Spleen (tissue), 11 donors: ENCODE data around the gene DNM2. TPM values are rescaled to one million over a fixed set of nuclear protein-coding genes. Genes with fewer than 3 reads are reported as not detected.

Experiments
- DNase-seq: peaks from one replicate; pipeline ENCODE4 v3.0.0-alpha.2; 2020
- H3K27ac ChIP-seq, 8 donors: fragments of 200-600 bp; sonication (generic) in 7 of 8; 1 replicate in 4 of 8; 2 replicates in 4 of 8; pipeline versions ENCODE4 v1.5.0 to v1.8.0; 2016 to 2021; ENCODE audit warnings: inconsistent platforms in 4 of 8, mild to moderate bottlenecking in 4 of 8, moderate library complexity in 1 of 8
- H3K27me3 ChIP-seq, 7 donors: fragments of 200-600 bp; sonication (generic) in 6 of 7; replicated peaks in 1 of 7; 1 replicate in 4 of 7; 2 replicates in 3 of 7; pipeline versions ENCODE4 v1.5.0 to v1.8.0; 2016 to 2021; ENCODE audit warnings: inconsistent platforms in 3 of 7, mild to moderate bottlenecking in 1 of 7
- H3K36me3 ChIP-seq, 6 donors: fragments of 200-600 bp; sonication (generic) in 5 of 6; 1 replicate in 4 of 6; 2 replicates in 2 of 6; pipeline versions ENCODE4 v1.5.0 to v1.8.0; 2016 to 2021; ENCODE audit warnings: inconsistent platforms in 2 of 6
- H3K4me1 ChIP-seq, 6 donors: fragments of 200-600 bp; sonication (generic) in 5 of 6; 1 replicate in 3 of 6; 2 replicates in 3 of 6; pipeline versions ENCODE4 v1.5.0 to v1.8.0; 2016 to 2021; ENCODE audit warnings: inconsistent platforms in 3 of 6
- H3K4me3 ChIP-seq, 8 donors: fragments of 200-600 bp; sonication (generic) in 7 of 8; 1 replicate in 4 of 8; 2 replicates in 4 of 8; pipeline versions ENCODE4 v1.5.0 to v1.8.0; 2016 to 2021; ENCODE audit warnings: inconsistent platforms in 4 of 8, mild to moderate bottlenecking in 4 of 8, moderate library complexity in 2 of 8
- H3K9me3 ChIP-seq, 8 donors: fragments of 200-600 bp; sonication (generic) in 7 of 8; 1 replicate in 4 of 8; 2 replicates in 4 of 8; pipeline versions ENCODE4 v1.5.0 to v1.8.0; 2016 to 2021; ENCODE audit warnings: inconsistent platforms in 4 of 8
- CTCF ChIP-seq, 11 experiments: fragments of 200-600 bp in 7 of 11; fragments of 450-650 bp in 4 of 11; sonication (generic) in 4 of 11; IDR thresholded peaks in 8 of 11; conservative IDR thresholded peaks in 3 of 11; 1 replicate in 7 of 11; 2 replicates in 4 of 11; pipeline versions ENCODE4 v1.4.0 to v1.8.0; 2016 to 2021; ENCODE audit warnings: antibody characterized with exemption in 11 of 11, inconsistent platforms in 4 of 11, mild to moderate bottlenecking in 1 of 11
- POLR2A ChIP-seq, 3 donors: fragments of 450-650 bp; IDR thresholded peaks; one replicate each; pipeline ENCODE4 v1.5.1; 2017; ENCODE audit warnings: antibody characterized with exemption in 3 of 3, mild to moderate bottlenecking in 1 of 3
- POLR2AphosphoS5 ChIP-seq, 3 donors: sonication (generic); formaldehyde crosslinking; IDR thresholded peaks; one replicate each; pipeline ENCODE4 v1.5.1; 2017; ENCODE audit warnings: antibody characterized with exemption in 3 of 3
- WGBS, 5 donors: extraction: QIAGEN DNeasy Blood & Tissue Kit in 3 of 5; methylation state at CpG; one replicate each; pipeline versions ENCODE4 v1.1.5 to v1.1.7; 2013 to 2018; 5-methylcytosine and 5-hydroxymethylcytosine counted together
- intact Hi-C: fragments of 100-400 bp; cut with DNase I; formaldehyde crosslinking; loops from one replicate; pipeline ENCODE4 v1.15.0; 2023; ENCODE audit warnings: low total_unique reads
- polyA plus RNA-seq, 3 donors: library from polyadenylated mRNA; stranded (reverse); fragments of 200-250 nt; gene quantifications; one replicate each; pipeline ENCODE4 v1.2.1, GENCODE V29; 2013
- total RNA-seq, 7 donors: library from RNA; depleted of rRNA in 3 of 7; stranded (reverse); fragments of >200 nt in 3 of 7; fragmentation: NEBNext Ultra II Directional in 4 of 7; extraction: Animal tissue kit (Norgen Biotek cat#: 25700) in 4 of 7; gene quantifications; one replicate each; pipeline versions ENCODE4 v1.1.0 to v1.2.1, GENCODE V29; 2016 to 2021
- donor health status: healthy with polysubstance abuse.
- donor health status: DM: no; HTN: no; CAD: no; lungs with moderate emphysema.
- donor health status: DM: no; HTN: no; CAD: no.
- donor health status: Bipolar disorder and iron deficiency.
- donor health status: healthy.
- donor health status: DM: no; HTN: no; CAD: no.
- donor health status: DM: yes; HTN: yes; CAD: no.

Gene DNM2
- total and polyA plus RNA-seq, 10 donors = 57.1 to 298 (median 193) TPM

DNA sequence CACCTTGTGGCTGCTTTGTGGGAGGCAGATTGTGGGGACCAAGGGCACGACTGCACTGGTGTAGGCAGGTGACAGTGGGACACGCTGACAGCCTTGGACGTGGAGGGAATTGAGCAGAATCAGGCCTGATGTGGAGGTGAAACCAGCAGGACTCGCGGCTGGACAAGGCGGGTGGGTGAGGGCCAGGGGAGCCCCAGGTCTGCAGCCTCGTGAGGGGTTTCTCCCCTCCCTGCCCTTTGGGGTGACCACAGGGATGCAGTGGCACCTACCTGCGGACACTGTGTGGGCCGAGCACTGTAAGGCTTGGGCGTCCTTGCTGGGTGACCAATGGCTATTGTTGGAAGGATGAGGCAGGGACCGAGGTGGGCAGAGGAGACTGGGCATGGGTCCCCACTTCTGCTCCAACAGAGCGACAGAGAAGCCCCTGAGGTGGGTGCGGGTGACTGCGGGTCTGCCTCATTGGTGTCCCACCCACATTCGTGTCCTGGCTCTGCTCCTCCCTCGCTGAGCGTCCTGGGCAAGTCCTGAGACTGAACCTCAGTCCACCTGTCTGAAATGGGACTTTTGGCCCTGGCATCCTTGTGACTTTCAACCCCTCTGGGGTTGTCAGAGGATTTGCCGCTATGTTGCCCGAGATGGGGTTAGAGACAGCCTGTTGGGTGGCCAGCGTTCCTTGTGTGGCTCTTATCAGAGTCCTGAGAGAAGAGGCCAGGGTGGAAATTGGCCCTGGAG lies 30.5 kb downstream of the DNM2 start:
- Histone ChIP-seq H3K36me3 (no peaks in the 10 kb centered on the region), H3K4me1 (peaks cover 47 to 100% (median 94%) of the 10 kb centered on the region in 6 donors), H3K4me3 (no peak overlapping the region), H3K27ac (peak overlapping the region; percentile 35 to 92 (median 66)), H3K27me3 (no peaks in the 10 kb centered on the region), H3K9me3 (no peaks in the 10 kb centered on the region)
- 84 to 94% (median 91%) methylated on average over 19 to 20 of the region's 20 CpGs for WGBS, 5 donors
- TF ChIP-seq CTCF (IDR thresholded peaks at IDR 0.05 in 8 of 11, conservative IDR thresholded peaks at IDR 0.05 in 3 of 11) = no peak
- no peak for TF ChIP-seq POLR2A (IDR thresholded peaks at IDR 0.05)
- no peak for TF ChIP-seq POLR2AphosphoS5 (IDR thresholded peaks at IDR 0.05)
- no peak for DNase-seq
- intact Hi-C loops = no loop called here

DNA sequence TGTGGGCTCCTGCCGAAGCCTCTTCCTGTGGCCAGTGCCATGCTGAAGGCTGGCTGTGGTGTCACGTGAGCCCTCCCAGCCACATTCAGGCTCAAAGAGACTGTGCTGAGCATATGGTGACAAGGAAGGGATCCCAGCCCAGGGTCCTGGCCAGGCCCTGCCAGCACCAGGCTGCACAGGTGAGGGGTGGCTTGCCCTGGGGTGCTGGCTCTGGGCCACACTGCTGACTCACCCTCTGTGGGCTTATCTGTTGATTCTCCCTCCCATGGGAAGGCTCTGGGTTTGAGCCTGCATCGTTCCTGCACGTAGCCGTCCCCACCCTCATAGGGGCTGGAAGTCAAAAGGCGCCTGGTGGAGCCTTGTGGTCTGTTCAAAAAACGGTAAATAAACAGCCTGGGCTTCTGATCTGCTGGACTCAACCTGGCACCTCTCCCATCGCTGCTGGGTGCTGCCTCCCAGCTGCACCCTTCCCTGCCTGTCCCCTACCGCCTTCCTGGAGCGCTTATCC lies 31.1 kb downstream of the DNM2 start:
- TF ChIP-seq POLR2A (IDR thresholded peaks at IDR 0.05) (no peak), POLR2AphosphoS5 (IDR thresholded peaks at IDR 0.05) (peak in 1 of 3 donors; percentile 39)
- no peak for DNase-seq
- Histone ChIP-seq H3K27me3 (no peaks in the 10 kb centered on the region), H3K9me3 (no peaks in the 10 kb centered on the region), H3K27ac (peak overlapping the region; percentile 35 to 92 (median 66)), H3K4me1 (peaks cover 45 to 100% (median 93%) of the 10 kb centered on the region in 6 donors), H3K36me3 (no peaks in the 10 kb centered on the region), H3K4me3 (no peak overlapping the region)
- 50 to 57% (median 54%) methylated on average over 10 of the region's 10 CpGs for whole genome bisulfite sequencing, 5 donors
- intact Hi-C loops = no loop called here

DNA sequence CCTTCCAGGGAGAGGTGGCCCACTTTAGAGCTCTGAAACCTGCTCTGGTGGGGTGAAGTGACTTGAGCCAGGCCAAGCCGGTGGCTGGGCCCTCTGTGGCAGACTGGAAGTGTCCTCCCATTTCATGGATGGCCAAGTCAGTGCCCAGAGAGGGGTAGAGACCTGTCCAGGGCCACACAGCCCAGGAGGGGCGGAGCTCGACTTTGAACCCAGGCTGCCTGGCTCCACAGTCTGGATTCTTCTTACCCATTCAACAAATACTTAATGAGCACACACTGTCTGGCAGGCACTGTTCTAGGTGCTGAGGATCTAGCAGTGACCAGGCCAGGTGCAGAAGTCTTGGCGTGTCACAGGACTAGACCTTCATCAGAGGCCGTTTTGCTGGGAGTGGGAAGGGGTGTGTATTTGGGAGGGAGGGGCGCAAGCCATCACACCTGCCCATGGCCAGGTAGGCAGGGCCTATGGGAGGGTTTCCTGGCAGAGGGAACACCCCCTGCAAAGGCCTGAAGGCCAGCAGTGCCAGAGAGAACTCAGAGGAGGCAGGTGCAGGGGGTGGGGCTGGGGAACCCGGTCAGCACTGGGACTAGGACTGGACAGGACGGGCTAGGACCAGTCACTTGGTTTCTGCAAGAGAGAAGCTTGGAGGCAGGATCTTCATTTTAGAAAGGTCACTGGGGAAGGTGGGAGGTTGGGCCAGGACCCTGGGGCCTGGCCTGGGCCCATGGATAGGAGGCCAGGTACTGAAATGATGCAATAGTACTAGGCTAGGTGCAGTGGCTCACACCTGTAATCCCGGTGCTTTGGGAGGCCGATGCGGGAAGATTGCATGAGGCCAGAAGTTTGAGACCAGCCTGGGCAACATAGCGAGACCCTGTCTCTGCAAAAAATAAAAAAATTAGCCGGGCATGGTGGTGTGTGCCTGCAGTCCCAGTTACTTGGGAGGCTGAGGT lies 31.8 kb downstream of the DNM2 start:
- peaks cover 38 to 100% (median 93%) of the 10 kb centered on the region in 6 donors for H3K4me1 ChIP-seq
- H3K4me3 ChIP-seq = no peak overlapping the region
- intact Hi-C loops = no loop called here
- DNase-seq = no peak
- H3K36me3 ChIP-seq = no peaks in the 10 kb centered on the region
- H3K9me3 ChIP-seq = no peaks in the 10 kb centered on the region
- WGBS, 5 donors = 92 to 94% (median 93%) methylated on average over 12 to 13 of the region's 13 CpGs
- H3K27me3 ChIP-seq = no peaks in the 10 kb centered on the region
- TF ChIP-seq POLR2AphosphoS5 (IDR thresholded peaks at IDR 0.05) = no peak
- no peak for TF ChIP-seq POLR2A (IDR thresholded peaks at IDR 0.05)
- peak overlapping the region in 7 of 8 donors; percentile 46 to 92 (median 84) for H3K27ac ChIP-seq

DNA sequence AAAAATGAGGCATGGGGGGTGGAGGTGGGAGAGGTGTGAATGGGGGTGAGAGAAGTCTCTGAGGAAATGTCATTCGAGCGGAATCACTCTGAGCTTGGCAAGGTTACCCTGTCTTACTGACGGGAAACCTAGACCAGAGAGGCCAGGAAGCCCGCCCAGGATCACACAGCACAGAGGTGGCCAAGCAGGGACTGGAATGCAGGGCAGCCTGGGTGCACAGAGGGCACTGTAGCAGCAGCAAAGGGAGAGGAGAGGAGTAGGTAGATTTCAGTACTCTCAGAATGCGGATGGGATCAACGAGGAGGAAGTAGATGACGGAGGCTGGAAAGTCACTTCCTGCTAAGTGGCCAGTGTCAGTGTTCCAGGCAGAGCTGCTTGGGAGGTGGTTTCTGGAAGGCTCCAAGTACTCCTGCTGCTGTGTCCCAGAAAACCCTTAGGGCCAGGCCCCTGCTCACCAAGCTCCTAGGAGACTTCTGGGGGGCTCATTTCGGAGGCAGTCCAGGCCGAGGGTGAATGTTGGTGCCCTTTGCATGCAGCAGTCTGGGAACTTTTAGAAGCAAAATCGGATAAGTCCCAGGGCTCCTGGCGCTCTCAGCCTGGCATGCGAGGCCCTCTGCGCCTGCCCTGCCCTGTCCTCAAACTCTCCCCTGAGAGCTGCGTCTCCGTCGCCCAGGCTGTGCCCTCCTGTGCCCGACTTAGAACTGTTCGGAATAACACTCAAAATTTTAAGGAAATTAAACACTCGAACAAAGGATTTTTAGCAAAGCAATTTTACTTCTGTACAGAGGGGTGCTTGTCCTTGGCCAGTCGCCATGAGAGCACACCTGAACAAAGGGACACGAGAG lies 33.5 kb downstream of the DNM2 start:
- no peak for DNase-seq
- intact Hi-C loops = no loop called here
- Histone ChIP-seq H3K9me3 (no peaks in the 10 kb centered on the region), H3K4me3 (peak overlapping the region in 1 of 8 donors; percentile 43), H3K27me3 (no peaks in the 10 kb centered on the region), H3K36me3 (no peaks in the 10 kb centered on the region), H3K4me1 (peaks cover 34 to 100% (median 92%) of the 10 kb centered on the region in 6 donors), H3K27ac (peak overlapping the region; percentile 50 to 92 (median 86))
- TF ChIP-seq POLR2AphosphoS5 (IDR thresholded peaks at IDR 0.05) (peak; percentile 35 to 60 (median 48)), CTCF (IDR thresholded peaks at IDR 0.05 in 8 of 11, conservative IDR thresholded peaks at IDR 0.05 in 3 of 11) (no peak), POLR2A (IDR thresholded peaks at IDR 0.05) (no peak)
- WGBS, 5 donors = 58 to 77% (median 62%) methylated on average over 21 of the region's 21 CpGs
